ENCODE results near the gene ESF1.
"Not testable (repeated sequence)": the region's sequence is repeated elsewhere in the genome, so short reads cannot be mapped to it uniquely, and the experiment has no call there.

Gene ESF1

GRCh38 chr20:13739731-13740649, 44.7 kb downstream of the ESF1 start:
- in situ Hi-C loops (cut with MboI; ENCODE audit: low sequenced_read_pairs): no loop called here

- in situ Hi-C loops (cut with MboI; ENCODE audit: low sequenced_read_pairs): not testable (repeated sequence)
Observed at GRCh38 chr20:13738187-13738586, 46.5 kb downstream of the ESF1 start.

GRCh38 chr20:13736436-13737191, 48.1 kb downstream of the ESF1 start:
- in situ Hi-C loops (cut with MboI; ENCODE audit: low sequenced_read_pairs): no loop called here

- in situ Hi-C loops (cut with MboI; ENCODE audit: low sequenced_read_pairs): no loop called here
Observed at GRCh38 chr20:13735826-13736225, 48.9 kb downstream of the ESF1 start.

GRCh38 chr20:13723011-13723410, 61.7 kb downstream of the ESF1 start:
- in situ Hi-C loops (cut with MboI; ENCODE audit: low sequenced_read_pairs): no loop called here

- in situ Hi-C loops (cut with MboI; ENCODE audit: low sequenced_read_pairs): no loop called here
Observed at GRCh38 chr20:13718171-13718570, 66.5 kb downstream of the ESF1 start.

GRCh38 chr20:13717631-13718044, 67.1 kb downstream of the ESF1 start:
- in situ Hi-C loops (cut with MboI; ENCODE audit: low sequenced_read_pairs): no loop called here

- in situ Hi-C loops (cut with MboI; ENCODE audit: low sequenced_read_pairs): no loop called here
Observed at GRCh38 chr20:13715171-13715570, 69.5 kb downstream of the ESF1 start.

GRCh38 chr20:13708234-13708633, 76.5 kb downstream of the ESF1 start:
- in situ Hi-C loops (cut with MboI; ENCODE audit: low sequenced_read_pairs): no loop called here

- in situ Hi-C loops (cut with MboI; ENCODE audit: low sequenced_read_pairs): no loop called here
Observed at GRCh38 chr20:13703265-13703664, 81.5 kb downstream of the ESF1 start.

GRCh38 chr20:13701486-13701885, 83.2 kb downstream of the ESF1 start:
- in situ Hi-C loops (cut with MboI; ENCODE audit: low sequenced_read_pairs): no loop called here

- in situ Hi-C loops (cut with MboI; ENCODE audit: low sequenced_read_pairs): no loop called here
Observed at GRCh38 chr20:13700761-13701160, 84.0 kb downstream of the ESF1 start.

- in situ Hi-C loops (cut with MboI; ENCODE audit: low sequenced_read_pairs): no loop called here
Observed at GRCh38 chr20:13694420-13695150, 90.1 kb downstream of the ESF1 start.

- in situ Hi-C loops (cut with MboI; ENCODE audit: low sequenced_read_pairs): no loop called here
Observed at GRCh38 chr20:13692802-13693736, 91.7 kb downstream of the ESF1 start.

GRCh38 chr20:13690943-13691342, 93.8 kb downstream of the ESF1 start:
- in situ Hi-C loops (cut with MboI; ENCODE audit: low sequenced_read_pairs): no loop called here

- in situ Hi-C loops (cut with MboI; ENCODE audit: low sequenced_read_pairs): no loop called here
Observed at GRCh38 chr20:13687815-13688214, 96.9 kb downstream of the ESF1 start.

GRCh38 chr20:13685623-13686022, 99.1 kb downstream of the ESF1 start:
- in situ Hi-C loops (cut with MboI; ENCODE audit: low sequenced_read_pairs): no loop called here

- in situ Hi-C loops (cut with MboI; ENCODE audit: low sequenced_read_pairs): no loop called here
Observed at GRCh38 chr20:13684566-13685222, 100.0 kb downstream of the ESF1 start.

GRCh38 chr20:13683833-13684232, 100.9 kb downstream of the ESF1 start:
- in situ Hi-C loops (cut with MboI; ENCODE audit: low sequenced_read_pairs): no loop called here

All from HL-60/S4 treated with phorbol 12-myristate 13-acetate at 8.2 ng/mL for 4 days and 3 days (cell line).